GM12874 (cell line): ENCODE results near the gene NCOA3.

Experiments
- TF ChIP-seq, protein P1 (sequence below): IDR thresholded peaks from 2 replicates; pipeline ENCODE4 v1.5.1; 2011; ENCODE audit warnings: low read depth, mild to moderate bottlenecking, control low read depth, low read length, moderate library complexity; ENCODE audit not compliant: insufficient read depth

NCOA3 gene

GRCh38 chr20:47656318-47656717, 154.6 kb downstream of the NCOA3 start:
- TF ChIP-seq, protein P1, sequence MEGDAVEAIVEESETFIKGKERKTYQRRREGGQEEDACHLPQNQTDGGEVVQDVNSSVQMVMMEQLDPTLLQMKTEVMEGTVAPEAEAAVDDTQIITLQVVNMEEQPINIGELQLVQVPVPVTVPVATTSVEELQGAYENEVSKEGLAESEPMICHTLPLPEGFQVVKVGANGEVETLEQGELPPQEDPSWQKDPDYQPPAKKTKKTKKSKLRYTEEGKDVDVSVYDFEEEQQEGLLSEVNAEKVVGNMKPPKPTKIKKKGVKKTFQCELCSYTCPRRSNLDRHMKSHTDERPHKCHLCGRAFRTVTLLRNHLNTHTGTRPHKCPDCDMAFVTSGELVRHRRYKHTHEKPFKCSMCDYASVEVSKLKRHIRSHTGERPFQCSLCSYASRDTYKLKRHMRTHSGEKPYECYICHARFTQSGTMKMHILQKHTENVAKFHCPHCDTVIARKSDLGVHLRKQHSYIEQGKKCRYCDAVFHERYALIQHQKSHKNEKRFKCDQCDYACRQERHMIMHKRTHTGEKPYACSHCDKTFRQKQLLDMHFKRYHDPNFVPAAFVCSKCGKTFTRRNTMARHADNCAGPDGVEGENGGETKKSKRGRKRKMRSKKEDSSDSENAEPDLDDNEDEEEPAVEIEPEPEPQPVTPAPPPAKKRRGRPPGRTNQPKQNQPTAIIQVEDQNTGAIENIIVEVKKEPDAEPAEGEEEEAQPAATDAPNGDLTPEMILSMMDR = no peak

DNA sequence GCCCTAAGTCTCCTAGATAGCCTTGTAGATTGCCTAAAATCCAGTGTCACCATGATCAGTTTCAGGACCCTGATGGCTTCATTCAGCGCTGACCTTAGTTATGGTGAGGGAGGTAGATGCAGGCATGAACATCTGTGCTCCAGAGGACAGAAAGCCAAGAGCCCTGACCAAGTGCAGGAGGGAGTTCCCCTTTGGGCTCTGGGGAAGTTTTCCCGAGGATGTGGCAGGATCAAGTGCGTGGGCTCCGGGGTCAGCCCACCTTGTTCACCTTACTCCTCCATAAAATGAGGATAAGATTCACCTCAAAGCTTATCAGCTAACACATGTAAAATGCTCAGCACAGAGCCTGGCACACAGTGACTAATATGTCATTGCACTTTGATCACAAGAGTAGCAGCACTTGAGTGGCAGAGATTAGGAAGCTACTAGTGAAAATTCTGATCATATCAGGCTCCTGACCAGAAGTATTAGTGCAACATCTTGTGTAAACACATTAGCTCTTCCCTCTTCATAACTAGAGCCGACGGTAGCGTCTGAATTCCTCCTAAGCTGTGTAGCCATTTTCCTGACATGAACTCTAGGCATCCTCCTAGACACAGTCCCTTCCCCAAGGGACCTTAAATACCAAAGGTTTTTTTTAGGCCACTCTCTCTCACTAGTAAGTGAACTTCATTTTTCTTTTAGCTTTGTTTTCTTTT, 158.4 kb downstream of the NCOA3 start:
- TF ChIP-seq, protein P1 = no peak

- TF ChIP-seq, protein P1 = no peak
Observed at GRCh38 chr20:47660602-47660905, 158.9 kb downstream of the NCOA3 start.

DNA sequence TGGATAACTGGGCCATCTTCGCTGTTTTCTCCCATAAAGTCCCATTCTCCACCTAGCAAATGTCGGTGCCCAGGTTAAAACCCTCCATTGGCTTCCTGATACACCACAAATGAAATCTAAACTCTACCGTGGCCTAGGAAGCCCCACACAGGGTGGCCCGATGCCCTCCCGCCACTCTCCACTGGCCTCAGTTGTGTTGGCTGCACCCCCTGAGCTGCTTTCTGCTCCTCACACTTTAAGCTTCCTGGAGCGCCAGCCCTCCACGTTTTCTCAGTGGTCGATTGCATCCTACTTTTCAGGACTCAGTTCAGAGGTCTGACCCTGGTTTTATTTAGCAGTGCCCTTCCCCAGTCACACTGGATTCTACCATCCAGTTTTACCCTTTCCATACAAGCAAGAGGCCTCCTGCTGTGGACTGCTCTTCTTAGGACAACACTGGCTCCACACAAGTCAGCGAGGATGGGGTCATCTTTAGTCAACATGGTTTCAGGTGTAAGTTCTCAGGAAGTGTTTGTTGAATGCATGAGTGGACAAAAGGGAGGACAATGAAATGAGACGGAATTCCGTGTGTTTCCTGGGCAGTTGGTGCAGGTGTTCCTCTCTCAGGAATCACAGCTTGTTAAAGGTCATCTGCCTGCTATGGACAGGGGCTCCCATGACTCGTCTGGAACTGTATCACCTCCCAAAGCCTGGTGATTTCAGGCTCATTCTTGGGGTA, 159.5 kb downstream of the NCOA3 start:
- TF ChIP-seq, protein P1 = no peak

GRCh38 chr20:47661714-47662113, 160.0 kb downstream of the NCOA3 start:
- TF ChIP-seq, protein P1 = no peak

DNA sequence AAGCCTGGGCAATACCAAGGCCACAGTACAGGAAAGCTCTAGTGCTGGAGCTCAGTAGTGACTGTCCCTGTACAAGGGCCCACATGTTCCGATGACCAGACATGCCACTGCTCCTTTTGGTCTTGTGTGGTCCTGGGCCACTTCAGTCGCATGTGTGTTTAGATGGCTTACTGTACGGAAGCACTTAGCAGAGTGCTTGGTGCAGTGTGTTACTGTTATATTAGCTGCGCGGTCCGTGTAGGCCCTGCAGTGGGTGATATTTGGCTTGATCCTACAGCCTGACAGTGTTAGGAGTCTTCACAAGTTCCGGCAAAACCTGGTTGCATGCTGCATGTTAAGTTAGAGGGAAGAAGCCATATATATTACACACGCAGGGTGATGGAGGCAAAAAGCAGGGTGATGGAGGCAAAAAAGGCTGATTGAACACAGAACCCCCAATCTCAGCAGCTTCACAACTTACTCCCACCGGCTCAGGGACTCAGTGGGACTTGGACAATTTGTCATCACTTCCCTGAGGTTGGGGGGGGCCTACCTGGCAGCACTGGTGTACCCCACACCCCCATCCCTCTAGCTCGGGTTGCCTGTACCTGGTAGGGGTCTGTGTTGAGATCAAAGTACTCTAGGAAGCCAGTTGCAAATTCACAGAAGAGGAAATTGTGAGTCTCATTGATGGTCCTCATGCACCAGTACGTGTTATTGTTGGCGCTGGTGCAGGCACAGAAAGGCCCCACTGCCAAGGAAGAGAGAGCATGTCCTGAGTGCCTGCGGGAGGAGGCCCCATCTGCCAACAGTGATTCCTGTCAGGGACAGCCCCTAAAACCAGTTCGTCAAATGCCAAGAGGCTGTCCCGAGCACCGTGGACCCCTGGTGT, 161.0 kb downstream of the NCOA3 start:
- TF ChIP-seq, protein P1 = no peak

DNA sequence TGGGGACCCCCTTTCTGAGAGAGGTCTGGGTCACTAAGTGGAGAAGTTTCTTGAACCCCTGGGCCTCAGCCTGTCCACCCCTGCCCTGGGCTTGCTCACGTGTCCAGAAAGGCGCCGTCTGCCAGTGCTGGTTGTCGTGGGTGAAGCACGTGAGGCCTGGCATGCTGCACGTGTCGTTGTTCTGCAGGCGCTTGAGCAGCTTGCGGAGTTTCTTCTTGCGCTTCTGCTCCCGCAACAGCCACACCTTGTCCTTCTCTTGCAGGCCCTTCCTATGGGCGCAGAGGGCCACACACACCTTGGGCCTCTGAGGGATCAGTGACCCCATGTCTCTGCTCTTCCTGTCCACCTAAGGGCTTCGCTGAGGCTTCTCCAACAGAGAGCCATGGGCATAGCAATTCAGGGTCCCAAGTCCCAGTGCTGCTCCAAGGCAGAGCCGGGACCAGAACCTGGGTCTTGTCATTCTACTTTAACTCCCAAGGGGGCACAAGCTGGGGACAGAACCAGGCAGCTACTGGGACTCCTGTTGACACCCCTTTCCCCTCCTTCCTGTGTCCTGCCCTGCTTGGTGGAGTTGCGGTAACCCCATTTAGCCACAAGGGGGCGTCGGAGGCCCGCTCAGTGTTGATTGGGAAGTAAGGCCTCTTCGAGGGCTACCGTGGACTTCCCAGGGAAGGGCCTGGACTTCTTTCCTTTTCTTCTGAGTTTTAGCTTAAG, 161.8 kb downstream of the NCOA3 start:
- TF ChIP-seq, protein P1 = peak; percentile 95
